HepG2 (cell line): ENCODE measurements around the gene TOGARAM1. TPM values are rescaled to one million over a fixed set of nuclear protein-coding genes. Genes with fewer than 3 reads are reported as not detected.

Experiments
- ATAC-seq: fragments of 200-7000 bp; cut with Tn5 transposase; 3 replicates; pipeline ENCODE4 v1.9.1; 2020; ENCODE audit warnings: mild to moderate bottlenecking, moderate library complexity
- BruUV-seq: library from RNA; stranded (reverse); fragments of 400-500 nt; replicated peaks from 2 replicates; lab custom pipeline; 2021; lab: Mats Ljungman, UMichigan
- CTCF ChIA-PET: fragments of 300-600 bp; formaldehyde crosslinking; extraction: SDS; loops from one replicate; lab custom pipeline; 2021; ENCODE audit warnings: low total read pairs, inconsistent platforms, low intra/inter-chr PET ratio; lab: Yijun Ruan, JAX
- POLR2A ChIA-PET: fragments of 350-600 bp; sonication (Branson Sonifier 250); formaldehyde crosslinking; loops from one replicate; lab custom pipeline; 2020; ENCODE audit warnings: antibody characterized with exemption, inconsistent platforms; lab: Yijun Ruan, JAX
- DNase-seq: peaks from one replicate; pipeline ENCODE4 v3.0.0-alpha.2; 2015; ENCODE audit warnings: low spot score
- FAIRE-seq: peaks from 3 replicates; lab custom pipeline; 2011; peaks lifted over from hg19 to GRCh38; lab: Jason Lieb, UNC
- H2AFZ ChIP-seq: one replicate; pipeline ENCODE4 v1.6.1; 2011; ENCODE audit warnings: low read length, inconsistent platforms
- H3K27ac ChIP-seq: fragments of 300-600 bp; 3 replicates; pipeline ENCODE4 v1.8.0; 2011; ENCODE audit warnings: mixed run types, mild to moderate bottlenecking, mixed read lengths, low read length, inconsistent platforms; ENCODE audit not compliant: insufficient read depth; ENCODE audit errors: extremely low read length
- H3K27me3 ChIP-seq, 2 experiments: fragments of 200-600 bp in 1 of 2; 2 replicates in 1 of 2; 3 replicates in 1 of 2; pipeline versions ENCODE4 v1.6.0 to v1.8.0; 2011; ENCODE audit warnings: low read length in 2 of 2, mild to moderate bottlenecking in 2 of 2, moderate library complexity in 2 of 2, inconsistent platforms in 1 of 2; ENCODE audit not compliant: insufficient read depth in 2 of 2, control insufficient read depth in 1 of 2
- H3K36me3 ChIP-seq, 2 experiments: fragments of 200-600 bp in 1 of 2; replicated peaks in 1 of 2; 2 replicates in 1 of 2; 3 replicates in 1 of 2; pipeline versions ENCODE4 v1.5.1 to v1.8.0; 2011; ENCODE audit warnings: low read length in 2 of 2, inconsistent platforms in 1 of 2; ENCODE audit not compliant: insufficient read depth in 2 of 2, control insufficient read depth in 1 of 2
- H3K4me1 ChIP-seq: 2 replicates; pipeline ENCODE4 v1.5.1; 2012; ENCODE audit warnings: low read length, inconsistent platforms; ENCODE audit not compliant: insufficient read depth
- H3K4me2 ChIP-seq: 2 replicates; pipeline ENCODE4 v1.6.0; 2011; ENCODE audit warnings: low read depth, low read length, inconsistent platforms
- H3K4me3 ChIP-seq, 3 experiments: fragments of 200-600 bp in 1 of 3; sonication (generic), shearing (Covaris generic) in 1 of 3; replicated peaks in 1 of 3; 2 replicates each; pipeline ENCODE4 v1.5.1; 2011 to 2016; ENCODE audit warnings: low read length in 3 of 3, inconsistent platforms in 2 of 3, low read depth in 2 of 3, mild to moderate bottlenecking in 2 of 3, control low read depth in 1 of 3, mixed read lengths in 1 of 3; ENCODE audit not compliant: insufficient read depth in 1 of 3
- H3K79me2 ChIP-seq: one replicate; pipeline ENCODE4 v1.6.1; 2011; ENCODE audit warnings: low read length, inconsistent platforms; ENCODE audit not compliant: insufficient read depth
- H3K9ac ChIP-seq: 2 replicates; pipeline ENCODE4 v1.6.0; 2011; ENCODE audit warnings: mild to moderate bottlenecking, low read depth, low read length, inconsistent platforms; ENCODE audit not compliant: insufficient read depth
- H3K9me3 ChIP-seq: 2 replicates; pipeline ENCODE4 v1.5.1; 2012; ENCODE audit warnings: mild to moderate bottlenecking, low read length
- H4K20me1 ChIP-seq: 2 replicates; pipeline ENCODE4 v1.6.0; 2011; ENCODE audit warnings: inconsistent platforms, mild to moderate bottlenecking, low read length, moderate library complexity; ENCODE audit not compliant: insufficient read depth
- HNRNPUL1 ChIP-seq: fragments of 200-400 bp; formaldehyde crosslinking; IDR thresholded peaks from 2 replicates; pipeline ENCODE4 v1.6.1; 2017; ENCODE audit warnings: low read depth, mild to moderate bottlenecking, low read length, moderate library complexity
- MAZ ChIP-seq, 2 experiments: sonication (generic) in 1 of 2; formaldehyde crosslinking in 1 of 2; IDR thresholded peaks; 2 replicates each; pipeline versions ENCODE4 v1.5.0 to v1.6.1; 2012 to 2020; ENCODE audit warnings: low read depth in 2 of 2, mild to moderate bottlenecking in 2 of 2, borderline replicate concordance in 1 of 2, improper control_type of control experiment in 1 of 2, low read length in 1 of 2, missing genetic modification reagents in 1 of 2, moderate library complexity in 1 of 2
- PAF1 ChIP-seq: IDR thresholded peaks from 2 replicates; pipeline ENCODE4 v1.6.1; 2016; ENCODE audit warnings: missing genetic modification reagents, missing compliant biosample characterization
- RAD51 ChIP-seq: fragments of 450-650 bp; IDR thresholded peaks from 2 replicates; pipeline ENCODE4 v1.6.1; 2016; ENCODE audit warnings: borderline replicate concordance
- RBFOX2 ChIP-seq: fragments of 200-400 bp; formaldehyde crosslinking; IDR thresholded peaks from 2 replicates; pipeline ENCODE4 v1.6.1; 2017; ENCODE audit warnings: low read depth, mild to moderate bottlenecking, low read length
- ZFP36 ChIP-seq: fragments of 150-350 bp; IDR thresholded peaks from 2 replicates; pipeline ENCODE4 v1.6.1; 2018; ENCODE audit warnings: borderline replicate concordance, low read length, low read depth; ENCODE audit not compliant: partially characterized antibody
- ZNF230 ChIP-seq: sonication (generic); formaldehyde crosslinking; IDR thresholded peaks from 2 replicates; pipeline ENCODE4 v1.4.0; 2020; ENCODE audit warnings: mild to moderate bottlenecking, missing genetic modification reagents
- ZNF598 ChIP-seq: sonication (generic); formaldehyde crosslinking; IDR thresholded peaks from 2 replicates; pipeline ENCODE4 v1.5.1; 2020; ENCODE audit warnings: mild to moderate bottlenecking, missing genetic modification reagents, borderline replicate concordance
- WGBS: methylation state at CpG from one replicate; pipeline ENCODE4 v1.1.6; 2017; ENCODE audit warnings: low lambda C conversion rate; 5-methylcytosine and 5-hydroxymethylcytosine counted together
- in situ Hi-C: cut with HindIII; loops from 2 replicates; pipeline ENCODE4 v1.10.0; 2017; ENCODE audit warnings: low pct_unique_long_range_greater_than_20kb; ENCODE audit not compliant: extremely low pct_ligation_motif_present
- intact Hi-C: fragments of 100-400 bp; cut with micrococcal nuclease; formaldehyde crosslinking; loops from one replicate; pipeline ENCODE4 v1.10.0; 2022; ENCODE audit not compliant: unreplicated experiment
- polyA plus RNA-seq, 8 experiments: library from polyadenylated mRNA; depleted of rRNA in 3 of 8; stranded (reverse) in 7 of 8; unstranded in 1 of 8; fragments of >200 nt; fragmentation: Illumina TruSeq in 4 of 8; extraction: Trizol in 4 of 8; gene quantifications; 2 replicates each; pipeline versions ENCODE4 v1.2.1 to v1.2.3, GENCODE V29; 2011 to 2016; ENCODE audit warnings: low read depth in 4 of 8, missing spikeins in 1 of 8, mixed read lengths in 1 of 8; ENCODE audit not compliant: insufficient read depth in 1 of 8
- total RNA-seq, 5 experiments: library from RNA; depleted of rRNA; stranded (reverse); fragments of >200 nt; fragmentation: Illumina TruSeq; extraction: Trizol; gene quantifications; 2 replicates each; pipeline ENCODE4 v1.2.3, GENCODE V29; 2016; ENCODE audit warnings: low read depth in 1 of 5
- TF ChIP-seq, protein P1 (sequence below): sonication (generic); formaldehyde crosslinking; IDR thresholded peaks from 2 replicates; pipeline ENCODE4 v1.5.1; 2020; ENCODE audit warnings: mild to moderate bottlenecking, missing genetic modification reagents, moderate library complexity

Gene TOGARAM1
- total and polyA plus RNA-seq, 2 of the 13 experiments (the other 11 are each of a cell fraction or from before 2014, with no cell fraction given): 5.6 to 9.8 TPM

DNA sequence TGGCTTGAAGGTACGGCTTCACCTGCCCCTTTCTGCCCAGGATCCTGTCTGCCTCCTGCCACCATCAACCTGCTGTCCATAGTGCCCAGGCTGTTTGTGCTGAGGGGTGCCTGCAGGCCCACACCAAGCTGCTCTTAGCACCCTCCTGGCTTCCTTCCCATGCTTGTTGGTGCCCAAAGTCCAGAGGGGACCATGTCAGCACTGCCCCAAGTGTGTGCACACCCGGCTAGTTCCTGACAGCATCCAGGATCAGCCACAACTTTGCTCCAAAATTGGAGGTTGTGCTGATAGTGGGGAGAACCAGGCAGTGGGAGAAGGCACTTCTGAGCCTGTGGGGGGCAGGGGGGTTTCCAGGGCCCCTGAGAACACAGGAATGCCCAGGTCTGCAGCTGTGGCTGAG, 77.4 kb downstream of the TOGARAM1 start:
- ChIA-PET POLR2A (no interaction called here), CTCF (no interaction called here)
- peaks cover 5% of the 10 kb centered on the region; the same call in 1 of the 2 replicates for H3K9me3 ChIP-seq
- intact Hi-C loops (no loop called here), in situ Hi-C loops (no loop called here)
- peak; percentile 79 for ATAC-seq
- no peaks in the 10 kb centered on the region for H3K79me2 ChIP-seq
- TF ChIP-seq MAZ (IDR thresholded peaks at IDR 0.05; ENCODE audit: borderline replicate concordance, low read depth, low read length) (no peak), MAZ (CRISPR knock-in tag; IDR thresholded peaks at IDR 0.05; ENCODE audit: low read depth) (no peak)
- TF ChIP-seq, protein P1, sequence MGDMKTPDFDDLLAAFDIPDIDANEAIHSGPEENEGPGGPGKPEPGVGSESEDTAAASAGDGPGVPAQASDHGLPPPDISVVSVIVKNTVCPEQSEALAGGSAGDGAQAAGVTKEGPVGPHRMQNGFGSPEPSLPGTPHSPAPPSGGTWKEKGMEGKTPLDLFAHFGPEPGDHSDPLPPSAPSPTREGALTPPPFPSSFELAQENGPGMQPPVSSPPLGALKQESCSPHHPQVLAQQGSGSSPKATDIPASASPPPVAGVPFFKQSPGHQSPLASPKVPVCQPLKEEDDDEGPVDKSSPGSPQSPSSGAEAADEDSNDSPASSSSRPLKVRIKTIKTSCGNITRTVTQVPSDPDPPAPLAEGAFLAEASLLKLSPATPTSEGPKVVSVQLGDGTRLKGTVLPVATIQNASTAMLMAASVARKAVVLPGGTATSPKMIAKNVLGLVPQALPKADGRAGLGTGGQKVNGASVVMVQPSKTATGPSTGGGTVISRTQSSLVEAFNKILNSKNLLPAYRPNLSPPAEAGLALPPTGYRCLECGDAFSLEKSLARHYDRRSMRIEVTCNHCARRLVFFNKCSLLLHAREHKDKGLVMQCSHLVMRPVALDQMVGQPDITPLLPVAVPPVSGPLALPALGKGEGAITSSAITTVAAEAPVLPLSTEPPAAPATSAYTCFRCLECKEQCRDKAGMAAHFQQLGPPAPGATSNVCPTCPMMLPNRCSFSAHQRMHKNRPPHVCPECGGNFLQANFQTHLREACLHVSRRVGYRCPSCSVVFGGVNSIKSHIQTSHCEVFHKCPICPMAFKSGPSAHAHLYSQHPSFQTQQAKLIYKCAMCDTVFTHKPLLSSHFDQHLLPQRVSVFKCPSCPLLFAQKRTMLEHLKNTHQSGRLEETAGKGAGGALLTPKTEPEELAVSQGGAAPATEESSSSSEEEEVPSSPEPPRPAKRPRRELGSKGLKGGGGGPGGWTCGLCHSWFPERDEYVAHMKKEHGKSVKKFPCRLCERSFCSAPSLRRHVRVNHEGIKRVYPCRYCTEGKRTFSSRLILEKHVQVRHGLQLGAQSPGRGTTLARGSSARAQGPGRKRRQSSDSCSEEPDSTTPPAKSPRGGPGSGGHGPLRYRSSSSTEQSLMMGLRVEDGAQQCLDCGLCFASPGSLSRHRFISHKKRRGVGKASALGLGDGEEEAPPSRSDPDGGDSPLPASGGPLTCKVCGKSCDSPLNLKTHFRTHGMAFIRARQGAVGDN (CRISPR knock-in tag): peak; percentile 21; the same call in 1 of the 2 replicates
- WGBS: no CpG with 5 or more reads among the region's 2 CpGs
- H3K9ac ChIP-seq: no peak overlapping the region
- no peak overlapping the region for H3K4me2 ChIP-seq
- peaks cover 6 to 9% of the 10 kb centered on the region in 2 experiments; a peak in 4 of 5 replicates for H3K36me3 ChIP-seq
- no peaks in the 10 kb centered on the region; a peak in 1 of 5 replicates for H3K27me3 ChIP-seq
- H3K27ac ChIP-seq: no peak overlapping the region
- H4K20me1 ChIP-seq: no peaks in the 10 kb centered on the region
- no TSS peak for BruUV-seq
- peaks cover 18% of the 10 kb centered on the region for H3K4me1 ChIP-seq
- no peak overlapping the region for H3K4me3 ChIP-seq
- DNase-seq: no peak
- no peak for FAIRE-seq
- no peak overlapping the region for H2AFZ ChIP-seq

DNA sequence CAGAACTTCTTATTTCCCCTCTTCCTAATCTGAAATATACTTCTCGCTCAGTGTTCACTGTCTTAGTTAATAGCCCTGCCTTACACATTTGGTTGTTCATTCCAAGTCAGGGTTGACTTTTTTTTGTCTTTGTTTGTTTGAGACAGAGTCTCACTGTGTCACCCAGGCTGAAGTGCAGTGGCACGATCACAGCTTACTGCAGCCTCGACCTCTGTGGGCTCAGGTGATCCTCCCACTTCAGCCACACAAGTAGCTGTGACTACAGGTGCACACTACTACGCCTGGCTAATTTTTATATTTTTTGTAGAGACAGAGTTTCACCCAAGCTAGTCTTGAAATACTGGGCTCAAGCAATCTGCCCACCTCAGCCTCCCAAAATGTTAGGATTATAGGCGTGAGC, 79.7 kb downstream of the TOGARAM1 start:
- peaks cover 22% of the 10 kb centered on the region for H3K4me1 ChIP-seq
- peaks cover 5% of the 10 kb centered on the region; the same call in 1 of the 2 replicates for H3K9me3 ChIP-seq
- no peak overlapping the region for H3K4me2 ChIP-seq
- H3K9ac ChIP-seq: no peak overlapping the region
- no peak for DNase-seq
- H3K4me3 ChIP-seq: no peak overlapping the region
- H3K27me3 ChIP-seq: no peaks in the 10 kb centered on the region
- H2AFZ ChIP-seq: no peak overlapping the region
- H3K79me2 ChIP-seq: no peaks in the 10 kb centered on the region
- TF ChIP-seq ZFP36: no peak
- TF ChIP-seq RBFOX2: no peak
- TF ChIP-seq ZNF598 (CRISPR knock-in tag): no peak
- TF ChIP-seq RAD51: no peak
- TF ChIP-seq HNRNPUL1: no peak
- TF ChIP-seq PAF1: no peak
- TF ChIP-seq ZNF230 (CRISPR knock-in tag): no peak
- H3K27ac ChIP-seq: no peak overlapping the region
- H3K36me3 ChIP-seq: peaks cover 9 to 15% of the 10 kb centered on the region in 2 experiments; a peak in 4 of 5 replicates
- intact Hi-C loops: no loop called here
- CTCF ChIA-PET: no interaction called here
- no peaks in the 10 kb centered on the region for H4K20me1 ChIP-seq
- no TSS peak for BruUV-seq
- FAIRE-seq: no peak
- ATAC-seq: peak; percentile 43; the same call in 1 of the 3 replicates
- POLR2A ChIA-PET: no interaction called here
- in situ Hi-C loops: no loop called here
- 78% methylated on average over 5 of the region's 5 CpGs for WGBS
